Panc1 (cell line): ENCODE results near the gene LHPP.

Source experiments
- POLR2AphosphoS5 ChIP-seq: IDR thresholded peaks from 2 replicates; pipeline ENCODE4 v1.6.1; 2012; ENCODE audit warnings: mild to moderate bottlenecking, low read depth, low read length, moderate library complexity
- SIN3A ChIP-seq: IDR thresholded peaks from 2 replicates; pipeline ENCODE4 v1.6.1; 2012; ENCODE audit warnings: low read depth, mild to moderate bottlenecking, low read length, moderate library complexity, borderline replicate concordance; ENCODE audit not compliant: insufficient read depth
- TF ChIP-seq, protein P1 (sequence below): fragments of 450-650 bp; IDR thresholded peaks from 2 replicates; pipeline ENCODE4 v1.5.1; 2017; ENCODE audit warnings: mild to moderate bottlenecking
- TF ChIP-seq, protein P2 (sequence below), 2 experiments: IDR thresholded peaks; 2 replicates each; pipeline ENCODE4 v1.6.1; 2011 to 2012; ENCODE audit warnings: low read depth in 2 of 2, control low read depth in 1 of 2, low read length in 1 of 2, mild to moderate bottlenecking in 1 of 2, moderate library complexity in 1 of 2; ENCODE audit not compliant: insufficient read depth in 1 of 2

DNA sequence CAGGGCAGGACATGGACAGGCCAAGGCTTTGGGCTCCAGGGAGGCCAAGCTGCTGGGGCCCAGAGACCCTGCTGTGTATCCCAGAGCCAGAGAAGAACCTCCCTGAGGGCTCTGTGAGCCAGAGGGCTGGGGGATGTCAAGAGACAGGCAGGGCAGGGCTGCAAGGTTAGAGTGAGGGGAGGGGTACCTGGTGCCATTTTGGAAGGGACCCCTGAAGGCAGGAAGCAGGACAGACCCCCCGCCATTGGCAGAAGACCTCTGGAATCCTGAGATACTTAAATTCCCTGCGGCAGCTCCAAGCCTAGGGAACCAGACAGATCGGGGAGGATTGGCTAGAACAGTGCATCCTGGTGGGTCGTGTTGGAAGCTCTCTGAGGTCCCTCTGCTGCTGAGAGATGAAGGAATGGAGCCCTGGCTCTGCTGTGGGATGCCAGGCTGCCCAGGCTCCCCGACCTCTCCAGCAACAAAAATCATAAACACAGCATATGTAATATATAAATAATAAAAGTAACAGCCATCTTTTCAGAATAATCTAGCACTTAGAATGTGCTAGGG lies 75.0 kb downstream of the LHPP start:
- TF ChIP-seq POLR2AphosphoS5 (no peak), SIN3A (no peak)
- TF ChIP-seq, protein P1, sequence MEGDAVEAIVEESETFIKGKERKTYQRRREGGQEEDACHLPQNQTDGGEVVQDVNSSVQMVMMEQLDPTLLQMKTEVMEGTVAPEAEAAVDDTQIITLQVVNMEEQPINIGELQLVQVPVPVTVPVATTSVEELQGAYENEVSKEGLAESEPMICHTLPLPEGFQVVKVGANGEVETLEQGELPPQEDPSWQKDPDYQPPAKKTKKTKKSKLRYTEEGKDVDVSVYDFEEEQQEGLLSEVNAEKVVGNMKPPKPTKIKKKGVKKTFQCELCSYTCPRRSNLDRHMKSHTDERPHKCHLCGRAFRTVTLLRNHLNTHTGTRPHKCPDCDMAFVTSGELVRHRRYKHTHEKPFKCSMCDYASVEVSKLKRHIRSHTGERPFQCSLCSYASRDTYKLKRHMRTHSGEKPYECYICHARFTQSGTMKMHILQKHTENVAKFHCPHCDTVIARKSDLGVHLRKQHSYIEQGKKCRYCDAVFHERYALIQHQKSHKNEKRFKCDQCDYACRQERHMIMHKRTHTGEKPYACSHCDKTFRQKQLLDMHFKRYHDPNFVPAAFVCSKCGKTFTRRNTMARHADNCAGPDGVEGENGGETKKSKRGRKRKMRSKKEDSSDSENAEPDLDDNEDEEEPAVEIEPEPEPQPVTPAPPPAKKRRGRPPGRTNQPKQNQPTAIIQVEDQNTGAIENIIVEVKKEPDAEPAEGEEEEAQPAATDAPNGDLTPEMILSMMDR: no peak
- TF ChIP-seq, protein P2, sequence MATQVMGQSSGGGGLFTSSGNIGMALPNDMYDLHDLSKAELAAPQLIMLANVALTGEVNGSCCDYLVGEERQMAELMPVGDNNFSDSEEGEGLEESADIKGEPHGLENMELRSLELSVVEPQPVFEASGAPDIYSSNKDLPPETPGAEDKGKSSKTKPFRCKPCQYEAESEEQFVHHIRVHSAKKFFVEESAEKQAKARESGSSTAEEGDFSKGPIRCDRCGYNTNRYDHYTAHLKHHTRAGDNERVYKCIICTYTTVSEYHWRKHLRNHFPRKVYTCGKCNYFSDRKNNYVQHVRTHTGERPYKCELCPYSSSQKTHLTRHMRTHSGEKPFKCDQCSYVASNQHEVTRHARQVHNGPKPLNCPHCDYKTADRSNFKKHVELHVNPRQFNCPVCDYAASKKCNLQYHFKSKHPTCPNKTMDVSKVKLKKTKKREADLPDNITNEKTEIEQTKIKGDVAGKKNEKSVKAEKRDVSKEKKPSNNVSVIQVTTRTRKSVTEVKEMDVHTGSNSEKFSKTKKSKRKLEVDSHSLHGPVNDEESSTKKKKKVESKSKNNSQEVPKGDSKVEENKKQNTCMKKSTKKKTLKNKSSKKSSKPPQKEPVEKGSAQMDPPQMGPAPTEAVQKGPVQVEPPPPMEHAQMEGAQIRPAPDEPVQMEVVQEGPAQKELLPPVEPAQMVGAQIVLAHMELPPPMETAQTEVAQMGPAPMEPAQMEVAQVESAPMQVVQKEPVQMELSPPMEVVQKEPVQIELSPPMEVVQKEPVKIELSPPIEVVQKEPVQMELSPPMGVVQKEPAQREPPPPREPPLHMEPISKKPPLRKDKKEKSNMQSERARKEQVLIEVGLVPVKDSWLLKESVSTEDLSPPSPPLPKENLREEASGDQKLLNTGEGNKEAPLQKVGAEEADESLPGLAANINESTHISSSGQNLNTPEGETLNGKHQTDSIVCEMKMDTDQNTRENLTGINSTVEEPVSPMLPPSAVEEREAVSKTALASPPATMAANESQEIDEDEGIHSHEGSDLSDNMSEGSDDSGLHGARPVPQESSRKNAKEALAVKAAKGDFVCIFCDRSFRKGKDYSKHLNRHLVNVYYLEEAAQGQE (IDR thresholded peaks at IDR 0.05; ENCODE audit: insufficient read depth in 1 of 2, low read depth in 2 of 2, low read length in 1 of 2): no peak
